ENCODE measurements around the gene FAM228B.

The FAM228B gene

GRCh38 chr2:24077879-24078278, 45.4 kb upstream of the FAM228B start:
- H3K4me3 ChIP-seq (ENCODE audit: low read depth, low read length): no peak overlapping the region
- no peak for TF ChIP-seq CTCF (IDR thresholded peaks at IDR 0.05; ENCODE audit: borderline replicate concordance, insufficient read depth, low read depth, low read length)

GRCh38 chr2:24080701-24081100, 42.6 kb upstream of the FAM228B start:
- H3K4me3 ChIP-seq (ENCODE audit: low read depth, low read length): no peak overlapping the region
- no peak for TF ChIP-seq CTCF (IDR thresholded peaks at IDR 0.05; ENCODE audit: borderline replicate concordance, insufficient read depth, low read depth, low read length)

- H3K4me3 ChIP-seq (ENCODE audit: low read depth, low read length): peak overlapping the region; percentile 73
Measured at GRCh38 chr2:24082787-24083566, 40.3 kb upstream of the FAM228B start.

GRCh38 chr2:24083567-24084385, 39.5 kb upstream of the FAM228B start:
- TF ChIP-seq CTCF (IDR thresholded peaks at IDR 0.05; ENCODE audit: borderline replicate concordance, insufficient read depth, low read depth, low read length): 0 out of 2 replicates have a peak, but pooled peaks have one; percentile 4
- H3K4me3 ChIP-seq (ENCODE audit: low read depth, low read length): peak overlapping the region; percentile 73

More at GRCh38 chr2:24082787-24083566, 40.3 kb upstream of the FAM228B start:
- no peak for TF ChIP-seq CTCF (IDR thresholded peaks at IDR 0.05; ENCODE audit: borderline replicate concordance, insufficient read depth, low read depth, low read length)

- peak within 1 kb of the TSS; percentile 73 for H3K4me3 ChIP-seq (ENCODE audit: low read depth, low read length)
- TF ChIP-seq CTCF (IDR thresholded peaks at IDR 0.05; ENCODE audit: borderline replicate concordance, insufficient read depth, low read depth, low read length): peak; percentile 98
Measured at GRCh38 chr2:24084386-24085199, 38.7 kb upstream of the FAM228B start, which contains the start of gene TP53I3. TSS of gene TP53I3 (minus strand) at chr2:24084834. CDS start at chr2:24084326, 508 bp downstream.

GRCh38 chr2:24085200-24085489, 38.1 kb upstream of the FAM228B start:
- no peak for TF ChIP-seq CTCF (IDR thresholded peaks at IDR 0.05; ENCODE audit: borderline replicate concordance, insufficient read depth, low read depth, low read length)

More at GRCh38 chr2:24085200-24085489, 38.1 kb upstream of the FAM228B start:
- peak overlapping the region; percentile 73 for H3K4me3 ChIP-seq (ENCODE audit: low read depth, low read length)
